Prostate gland (tissue), 2 donors: ENCODE data around the gene ZBTB7C. TPM values are rescaled to one million over a fixed set of nuclear protein-coding genes. Genes with fewer than 3 reads are reported as not detected.

Experiments used
- DNase-seq: peaks from one replicate; pipeline ENCODE4 v3.0.0-alpha.2; 2019; ENCODE audit warnings: low spot score
- H3K27ac ChIP-seq, 2 donors: fragments of 200-600 bp; sonication (generic); 2 replicates each; pipeline ENCODE4 v1.5.1; 2017 to 2019
- H3K27me3 ChIP-seq: fragments of 200-600 bp; sonication (generic); replicated peaks from 2 replicates; pipeline ENCODE4 v1.5.1; 2019; ENCODE audit not compliant: insufficient read depth
- H3K36me3 ChIP-seq, 2 donors: fragments of 200-600 bp; sonication (generic); 1 replicate in 1 of 2; 2 replicates in 1 of 2; pipeline versions ENCODE4 v1.5.1 to v1.8.1; 2017 to 2019
- H3K4me1 ChIP-seq: fragments of 200-600 bp; sonication (generic); replicated peaks from 2 replicates; pipeline ENCODE4 v1.5.1; 2019
- H3K4me3 ChIP-seq, 2 donors: fragments of 200-600 bp; sonication (generic); 2 replicates each; pipeline ENCODE4 v1.5.1; 2017 to 2019
- H3K9me3 ChIP-seq: fragments of 200-600 bp; sonication (generic); 2 replicates; pipeline ENCODE4 v1.5.1; 2017
- CTCF ChIP-seq, 4 experiments: fragments of 200-600 bp in 2 of 4; fragments of 450-650 bp in 2 of 4; sonication (generic) in 2 of 4; IDR thresholded peaks; 1 replicate in 3 of 4; 2 replicates in 1 of 4; pipeline ENCODE4 v1.5.1; 2016 to 2019; ENCODE audit warnings: antibody characterized with exemption in 4 of 4, mild to moderate bottlenecking in 2 of 4, moderate library complexity in 2 of 4
- POLR2A ChIP-seq: fragments of 450-650 bp; IDR thresholded peaks from one replicate; pipeline ENCODE4 v1.6.1; 2016; ENCODE audit warnings: antibody characterized with exemption, mild to moderate bottlenecking
- POLR2AphosphoS5 ChIP-seq: sonication (generic); formaldehyde crosslinking; IDR thresholded peaks from one replicate; pipeline ENCODE4 v1.6.1; 2017; ENCODE audit warnings: antibody characterized with exemption
- WGBS: methylation state at CpG from one replicate; pipeline ENCODE4 v1.1.5; 2018; 5-methylcytosine and 5-hydroxymethylcytosine counted together
- intact Hi-C: fragments of 100-400 bp; cut with DNase I; formaldehyde crosslinking; loops from one replicate; pipeline ENCODE4 v1.14.2; 2022
- total RNA-seq, 2 donors: library from RNA; depleted of rRNA; stranded (reverse); fragments of >200 nt; gene quantifications; one replicate each; pipeline ENCODE4 v1.1.0, GENCODE V29; 2016

ZBTB7C gene
- total RNA-seq, 2 donors from 2014 or later, result 14.7 to 48.9 TPM

GRCh38 chr18:48453330-48454066 lies 44.3 kb upstream of the ZBTB7C start:
- no peaks in the 10 kb centered on the region for H3K36me3 ChIP-seq
- H3K27me3 ChIP-seq, result no peaks in the 10 kb centered on the region
- 48% methylated on average over 9 of the region's 9 CpGs for WGBS
- no peak for TF ChIP-seq POLR2A
- TF ChIP-seq POLR2AphosphoS5, result no peak
- no peak for TF ChIP-seq CTCF (IDR thresholded peaks at IDR 0.05)
- DNase-seq, result peak; percentile 17
- H3K4me3 ChIP-seq, result no peak overlapping the region
- H3K9me3 ChIP-seq, result no peaks in the 10 kb centered on the region
- intact Hi-C loops, result no loop called here
- no peaks in the 10 kb centered on the region for H3K4me1 ChIP-seq
- peak overlapping the region; percentile 30 to 60 for H3K27ac ChIP-seq

GRCh38 chr18:48452861-48453323 lies 43.7 kb upstream of the ZBTB7C start:
- peak; percentile 9 for DNase-seq
- Histone ChIP-seq H3K27ac (peak overlapping the region; percentile 30 to 60), H3K36me3 (no peaks in the 10 kb centered on the region), H3K9me3 (no peaks in the 10 kb centered on the region), H3K4me3 (no peak overlapping the region), H3K4me1 (no peaks in the 10 kb centered on the region), H3K27me3 (no peaks in the 10 kb centered on the region)
- TF ChIP-seq POLR2AphosphoS5 (no peak), POLR2A (no peak), CTCF (IDR thresholded peaks at IDR 0.05) (no peak)
- intact Hi-C loops, result no loop called here
- WGBS, result 80% methylated on average over 4 of the region's 4 CpGs

GRCh38 chr18:48450685-48451084 lies 41.5 kb upstream of the ZBTB7C start:
- no peak overlapping the region for H3K4me3 ChIP-seq
- DNase-seq, result no peak
- no peaks in the 10 kb centered on the region for H3K4me1 ChIP-seq
- TF ChIP-seq CTCF (IDR thresholded peaks at IDR 0.05) (no peak), POLR2A (no peak), POLR2AphosphoS5 (no peak)
- no peak overlapping the region for H3K27ac ChIP-seq
- no peaks in the 10 kb centered on the region for H3K27me3 ChIP-seq
- WGBS, result 97% methylated on average over 2 of the region's 2 CpGs
- H3K9me3 ChIP-seq, result no peaks in the 10 kb centered on the region
- no peaks in the 10 kb centered on the region for H3K36me3 ChIP-seq
- intact Hi-C loops, result no loop called here

GRCh38 chr18:48446582-48447225 lies 37.5 kb upstream of the ZBTB7C start:
- no peaks in the 10 kb centered on the region for H3K4me1 ChIP-seq
- no peak overlapping the region for H3K27ac ChIP-seq
- 39% methylated on average over 30 of the region's 30 CpGs for WGBS
- TF ChIP-seq CTCF (IDR thresholded peaks at IDR 0.05) (peak; percentile 44 to 96 (median 80)), POLR2A (no peak), POLR2AphosphoS5 (peak; percentile 32)
- intact Hi-C loops, result loop anchor here (1.0 to 5.0 kb wide), 2 partner anchors 214 to 415 kb away; no protein-coding TSS in a partner anchor
- DNase-seq, result peak; percentile 80
- H3K36me3 ChIP-seq, result no peaks in the 10 kb centered on the region
- no peak overlapping the region for H3K4me3 ChIP-seq
- H3K9me3 ChIP-seq, result no peaks in the 10 kb centered on the region
- H3K27me3 ChIP-seq, result no peaks in the 10 kb centered on the region
